HEK293 (cell line): ENCODE data around the gene STUM.
A peak's percentile ranks its signal among the peaks of the same experiment; 100 is the strongest.

Experiments used
- GLI4 ChIP-seq: fragments of 450-650 bp; formaldehyde crosslinking; IDR thresholded peaks from 2 replicates; pipeline ENCODE4 v1.5.1; 2016; ENCODE audit warnings: missing biosample characterization, missing genetic modification characterization
- KLF16 ChIP-seq: fragments of 450-650 bp; formaldehyde crosslinking; IDR thresholded peaks from 2 replicates; pipeline ENCODE4 v1.5.1; 2017; ENCODE audit warnings: missing biosample characterization, missing genetic modification characterization
- OVOL3 ChIP-seq: fragments of 450-650 bp; formaldehyde crosslinking; IDR thresholded peaks from 2 replicates; pipeline ENCODE4 v1.5.1; 2016; ENCODE audit warnings: missing biosample characterization, missing genetic modification characterization
- ZBTB21 ChIP-seq: fragments of 450-650 bp; formaldehyde crosslinking; IDR thresholded peaks from 2 replicates; pipeline ENCODE4 v1.5.1; 2017; ENCODE audit warnings: missing biosample characterization, missing genetic modification characterization
- ZFHX2 ChIP-seq: fragments of 450-650 bp; formaldehyde crosslinking; conservative IDR thresholded peaks from 2 replicates; pipeline ENCODE4 v1.5.1; 2016; ENCODE audit warnings: missing biosample characterization, missing genetic modification characterization
- ZFP69B ChIP-seq: fragments of 450-650 bp; formaldehyde crosslinking; IDR thresholded peaks from 2 replicates; pipeline ENCODE4 v1.5.1; 2016; ENCODE audit warnings: missing biosample characterization, missing genetic modification characterization
- ZNF10 ChIP-seq: fragments of 450-650 bp; formaldehyde crosslinking; IDR thresholded peaks from 2 replicates; pipeline ENCODE4 v1.5.1; 2017; ENCODE audit warnings: missing biosample characterization, missing genetic modification characterization
- ZNF140 ChIP-seq: fragments of 450-650 bp; formaldehyde crosslinking; IDR thresholded peaks from 2 replicates; pipeline ENCODE4 v1.5.1; 2016; ENCODE audit warnings: missing biosample characterization, missing genetic modification characterization
- ZNF202 ChIP-seq: fragments of 450-650 bp; formaldehyde crosslinking; IDR thresholded peaks from 2 replicates; pipeline ENCODE4 v1.5.1; 2016; ENCODE audit warnings: missing biosample characterization, missing genetic modification characterization, borderline replicate concordance
- ZNF23 ChIP-seq: fragments of 450-650 bp; formaldehyde crosslinking; IDR thresholded peaks from 2 replicates; pipeline ENCODE4 v1.5.1; 2016; ENCODE audit warnings: missing biosample characterization, missing genetic modification characterization, borderline replicate concordance
- ZNF274 ChIP-seq, 2 experiments: fragments of 200-500 bp in 1 of 2; fragments of 450-650 bp in 1 of 2; sonication (Bioruptor generic) in 1 of 2; formaldehyde crosslinking in 1 of 2; IDR thresholded peaks; 2 replicates each; pipeline versions ENCODE4 v1.5.1 to v1.6.1; 2014 to 2016; ENCODE audit warnings: borderline replicate concordance in 1 of 2, inconsistent platforms in 1 of 2, low read length in 1 of 2, missing biosample characterization in 1 of 2, missing genetic modification characterization in 1 of 2
- ZNF302 ChIP-seq: fragments of 450-650 bp; formaldehyde crosslinking; IDR thresholded peaks from 2 replicates; pipeline ENCODE4 v1.5.1; 2016; ENCODE audit warnings: missing biosample characterization, missing genetic modification characterization, low read depth
- ZNF426 ChIP-seq: fragments of 450-650 bp; formaldehyde crosslinking; IDR thresholded peaks from 2 replicates; pipeline ENCODE4 v1.5.1; 2017; ENCODE audit warnings: missing biosample characterization, missing genetic modification characterization, mild to moderate bottlenecking, inconsistent platforms, moderate library complexity
- ZNF473 ChIP-seq: fragments of 450-650 bp; formaldehyde crosslinking; IDR thresholded peaks from 2 replicates; pipeline ENCODE4 v1.5.1; 2017; ENCODE audit warnings: missing biosample characterization, missing genetic modification characterization
- ZNF510 ChIP-seq: fragments of 450-650 bp; formaldehyde crosslinking; IDR thresholded peaks from 2 replicates; pipeline ENCODE4 v1.5.1; 2018; ENCODE audit warnings: mild to moderate bottlenecking, missing genetic modification characterization, missing biosample characterization; ENCODE audit not compliant: insufficient replicate concordance
- ZNF529 ChIP-seq: fragments of 450-650 bp; formaldehyde crosslinking; IDR thresholded peaks from 2 replicates; pipeline ENCODE4 v1.5.1; 2017; ENCODE audit warnings: missing genetic modification characterization, missing biosample characterization; ENCODE audit not compliant: insufficient replicate concordance
- ZNF549 ChIP-seq: fragments of 450-650 bp; IDR thresholded peaks from 2 replicates; pipeline ENCODE4 v1.5.1; 2018; ENCODE audit warnings: missing biosample characterization, missing genetic modification characterization, mild to moderate bottlenecking, inconsistent platforms, moderate library complexity
- ZNF555 ChIP-seq: fragments of 450-650 bp; formaldehyde crosslinking; conservative IDR thresholded peaks from 2 replicates; pipeline ENCODE4 v1.5.1; 2017; ENCODE audit warnings: missing biosample characterization, mild to moderate bottlenecking, missing genetic modification characterization, inconsistent platforms
- ZNF561 ChIP-seq: fragments of 450-650 bp; IDR thresholded peaks from 2 replicates; pipeline ENCODE4 v1.5.1; 2018; ENCODE audit warnings: missing biosample characterization, missing genetic modification characterization, borderline replicate concordance
- ZNF571 ChIP-seq: fragments of 450-650 bp; formaldehyde crosslinking; IDR thresholded peaks from 2 replicates; pipeline ENCODE4 v1.5.0; 2017; ENCODE audit warnings: missing biosample characterization, missing genetic modification characterization
- ZNF791 ChIP-seq: fragments of 450-650 bp; formaldehyde crosslinking; IDR thresholded peaks from 2 replicates; pipeline ENCODE4 v1.5.1; 2016; ENCODE audit warnings: missing biosample characterization, missing genetic modification characterization
- ZNF792 ChIP-seq: fragments of 450-650 bp; formaldehyde crosslinking; IDR thresholded peaks from 2 replicates; pipeline ENCODE4 v1.5.1; 2016; ENCODE audit warnings: missing biosample characterization, missing genetic modification characterization
- ZSCAN16 ChIP-seq: fragments of 450-650 bp; formaldehyde crosslinking; IDR thresholded peaks from 2 replicates; pipeline ENCODE4 v1.5.1; 2016; ENCODE audit warnings: missing biosample characterization, missing genetic modification characterization
- TF ChIP-seq, protein P1 (sequence below): fragments of 450-650 bp; formaldehyde crosslinking; IDR thresholded peaks from 2 replicates; pipeline ENCODE4 v1.5.1; 2017; ENCODE audit warnings: missing biosample characterization, mild to moderate bottlenecking, missing genetic modification characterization, moderate library complexity
- TF ChIP-seq, protein P2 (sequence below): fragments of 450-650 bp; formaldehyde crosslinking; IDR thresholded peaks from 2 replicates; pipeline ENCODE4 v1.5.0; 2017; ENCODE audit warnings: missing biosample characterization, missing genetic modification characterization, borderline replicate concordance
- TF ChIP-seq, protein P3 (sequence below): fragments of 450-650 bp; formaldehyde crosslinking; conservative IDR thresholded peaks from 2 replicates; pipeline ENCODE4 v1.5.1; 2016; ENCODE audit warnings: low read depth, missing biosample characterization, missing genetic modification characterization
- TF ChIP-seq, protein P4 (sequence below): fragments of 450-650 bp; formaldehyde crosslinking; IDR thresholded peaks from 2 replicates; pipeline ENCODE4 v1.5.1; 2016; ENCODE audit warnings: missing biosample characterization, missing genetic modification characterization
- TF ChIP-seq, protein P5 (sequence below): sonication (generic); formaldehyde crosslinking; IDR thresholded peaks from 2 replicates; pipeline ENCODE4 v1.8.1; 2022; ENCODE audit warnings: mild to moderate bottlenecking, moderate library complexity, missing genetic modification reagents

STUM gene

DNA sequence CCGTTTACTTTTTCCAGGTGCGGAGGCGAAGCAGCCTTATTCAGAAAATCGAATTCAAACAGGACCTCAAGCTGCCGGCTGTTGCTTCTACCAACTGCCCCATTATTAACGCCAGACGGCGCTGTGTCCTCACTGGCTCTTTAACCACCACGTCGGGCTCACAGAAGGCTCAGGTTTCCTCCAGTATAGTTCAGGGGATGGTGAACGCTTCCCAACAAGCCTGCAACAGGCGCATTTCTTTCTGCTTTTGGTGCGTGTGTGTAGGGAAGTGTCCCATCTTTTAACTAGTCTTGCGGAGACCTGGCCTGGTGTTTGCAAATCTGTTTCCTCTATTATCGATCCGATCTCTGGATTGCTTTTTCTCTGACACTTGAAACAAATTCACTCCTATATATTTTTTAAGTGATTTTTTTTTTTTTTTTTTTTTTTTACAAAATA lies 791 bp upstream of the STUM start (continued):
- TF ChIP-seq ZNF140 (tag by site-specific recombination) (no peak), ZNF561 (tag by site-specific recombination) (no peak; the same call in 1 of the 2 replicates), ZBTB21 (no peak), ZNF791 (tag by site-specific recombination) (no peak), ZNF555 (tag by site-specific recombination) (no peak), ZFP69B (0 out of 2 replicates have a peak, but pooled peaks have one; percentile 59), ZNF274 (IDR thresholded peaks at IDR 0.05; ENCODE audit: low read length) (no peak), ZNF274 (tag by site-specific recombination; IDR thresholded peaks at IDR 0.05; ENCODE audit: borderline replicate concordance) (no peak), ZNF202 (tag by site-specific recombination) (no peak), ZNF529 (tag by site-specific recombination) (no peak), ZNF473 (tag by site-specific recombination) (no peak), ZNF10 (tag by site-specific recombination) (peak; percentile 74), ZNF549 (no peak), ZFHX2 (tag by site-specific recombination) (peak; percentile 14; the same call in 1 of the 2 replicates), ZNF571 (tag by site-specific recombination) (no peak), ZNF510 (tag by site-specific recombination) (no peak), GLI4 (no peak), ZSCAN16 (tag by site-specific recombination) (no peak), ZNF792 (tag by site-specific recombination) (no peak), OVOL3 (tag by site-specific recombination) (no peak), ZNF426 (no peak), ZNF23 (tag by site-specific recombination) (no peak), KLF16 (tag by site-specific recombination) (peak; percentile 49; the same call in 1 of the 2 replicates), ZNF302 (tag by site-specific recombination) (no peak)
- TF ChIP-seq, protein P1, sequence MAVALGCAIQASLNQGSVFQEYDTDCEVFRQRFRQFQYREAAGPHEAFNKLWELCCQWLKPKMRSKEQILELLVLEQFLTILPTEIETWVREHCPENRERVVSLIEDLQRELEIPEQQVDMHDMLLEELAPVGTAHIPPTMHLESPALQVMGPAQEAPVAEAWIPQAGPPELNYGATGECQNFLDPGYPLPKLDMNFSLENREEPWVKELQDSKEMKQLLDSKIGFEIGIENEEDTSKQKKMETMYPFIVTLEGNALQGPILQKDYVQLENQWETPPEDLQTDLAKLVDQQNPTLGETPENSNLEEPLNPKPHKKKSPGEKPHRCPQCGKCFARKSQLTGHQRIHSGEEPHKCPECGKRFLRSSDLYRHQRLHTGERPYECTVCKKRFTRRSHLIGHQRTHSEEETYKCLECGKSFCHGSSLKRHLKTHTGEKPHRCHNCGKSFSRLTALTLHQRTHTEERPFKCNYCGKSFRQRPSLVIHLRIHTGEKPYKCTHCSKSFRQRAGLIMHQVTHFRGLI (tag by site-specific recombination) = no peak
- TF ChIP-seq, protein P2, sequence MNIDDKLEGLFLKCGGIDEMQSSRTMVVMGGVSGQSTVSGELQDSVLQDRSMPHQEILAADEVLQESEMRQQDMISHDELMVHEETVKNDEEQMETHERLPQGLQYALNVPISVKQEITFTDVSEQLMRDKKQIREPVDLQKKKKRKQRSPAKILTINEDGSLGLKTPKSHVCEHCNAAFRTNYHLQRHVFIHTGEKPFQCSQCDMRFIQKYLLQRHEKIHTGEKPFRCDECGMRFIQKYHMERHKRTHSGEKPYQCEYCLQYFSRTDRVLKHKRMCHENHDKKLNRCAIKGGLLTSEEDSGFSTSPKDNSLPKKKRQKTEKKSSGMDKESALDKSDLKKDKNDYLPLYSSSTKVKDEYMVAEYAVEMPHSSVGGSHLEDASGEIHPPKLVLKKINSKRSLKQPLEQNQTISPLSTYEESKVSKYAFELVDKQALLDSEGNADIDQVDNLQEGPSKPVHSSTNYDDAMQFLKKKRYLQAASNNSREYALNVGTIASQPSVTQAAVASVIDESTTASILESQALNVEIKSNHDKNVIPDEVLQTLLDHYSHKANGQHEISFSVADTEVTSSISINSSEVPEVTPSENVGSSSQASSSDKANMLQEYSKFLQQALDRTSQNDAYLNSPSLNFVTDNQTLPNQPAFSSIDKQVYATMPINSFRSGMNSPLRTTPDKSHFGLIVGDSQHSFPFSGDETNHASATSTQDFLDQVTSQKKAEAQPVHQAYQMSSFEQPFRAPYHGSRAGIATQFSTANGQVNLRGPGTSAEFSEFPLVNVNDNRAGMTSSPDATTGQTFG = no peak
- TF ChIP-seq, protein P3, sequence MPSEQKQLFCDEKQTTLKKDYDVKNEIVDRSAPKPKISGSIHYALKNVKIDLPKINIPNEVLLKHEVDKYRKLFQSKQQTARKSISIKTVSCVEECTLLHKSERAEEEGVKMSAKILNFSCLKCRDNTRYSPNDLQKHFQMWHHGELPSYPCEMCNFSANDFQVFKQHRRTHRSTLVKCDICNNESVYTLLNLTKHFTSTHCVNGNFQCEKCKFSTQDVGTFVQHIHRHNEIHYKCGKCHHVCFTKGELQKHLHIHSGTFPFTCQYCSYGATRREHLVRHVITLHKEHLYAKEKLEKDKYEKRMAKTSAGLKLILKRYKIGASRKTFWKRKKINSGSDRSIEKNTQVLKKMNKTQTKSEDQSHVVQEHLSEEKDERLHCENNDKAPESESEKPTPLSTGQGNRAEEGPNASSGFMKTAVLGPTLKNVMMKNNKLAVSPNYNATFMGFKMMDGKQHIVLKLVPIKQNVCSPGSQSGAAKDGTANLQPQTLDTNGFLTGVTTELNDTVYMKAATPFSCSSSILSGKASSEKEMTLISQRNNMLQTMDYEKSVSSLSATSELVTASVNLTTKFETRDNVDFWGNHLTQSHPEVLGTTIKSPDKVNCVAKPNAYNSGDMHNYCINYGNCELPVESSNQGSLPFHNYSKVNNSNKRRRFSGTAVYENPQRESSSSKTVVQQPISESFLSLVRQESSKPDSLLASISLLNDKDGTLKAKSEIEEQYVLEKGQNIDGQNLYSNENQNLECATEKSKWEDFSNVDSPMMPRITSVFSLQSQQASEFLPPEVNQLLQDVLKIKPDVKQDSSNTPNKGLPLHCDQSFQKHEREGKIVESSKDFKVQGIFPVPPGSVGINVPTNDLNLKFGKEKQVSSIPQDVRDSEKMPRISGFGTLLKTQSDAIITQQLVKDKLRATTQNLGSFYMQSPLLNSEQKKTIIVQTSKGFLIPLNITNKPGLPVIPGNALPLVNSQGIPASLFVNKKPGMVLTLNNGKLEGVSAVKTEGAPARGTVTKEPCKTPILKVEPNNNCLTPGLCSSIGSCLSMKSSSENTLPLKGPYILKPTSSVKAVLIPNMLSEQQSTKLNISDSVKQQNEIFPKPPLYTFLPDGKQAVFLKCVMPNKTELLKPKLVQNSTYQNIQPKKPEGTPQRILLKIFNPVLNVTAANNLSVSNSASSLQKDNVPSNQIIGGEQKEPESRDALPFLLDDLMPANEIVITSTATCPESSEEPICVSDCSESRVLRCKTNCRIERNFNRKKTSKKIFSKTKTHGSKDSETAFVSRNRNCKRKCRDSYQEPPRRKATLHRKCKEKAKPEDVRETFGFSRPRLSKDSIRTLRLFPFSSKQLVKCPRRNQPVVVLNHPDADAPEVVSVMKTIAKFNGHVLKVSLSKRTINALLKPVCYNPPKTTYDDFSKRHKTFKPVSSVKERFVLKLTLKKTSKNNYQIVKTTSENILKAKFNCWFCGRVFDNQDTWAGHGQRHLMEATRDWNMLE (tag by site-specific recombination) = no peak
- TF ChIP-seq, protein P4, sequence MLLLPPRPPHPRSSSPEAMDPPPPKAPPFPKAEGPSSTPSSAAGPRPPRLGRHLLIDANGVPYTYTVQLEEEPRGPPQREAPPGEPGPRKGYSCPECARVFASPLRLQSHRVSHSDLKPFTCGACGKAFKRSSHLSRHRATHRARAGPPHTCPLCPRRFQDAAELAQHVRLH = 0 out of 2 replicates have a peak, but pooled peaks have one; percentile 32
- TF ChIP-seq, protein P5, sequence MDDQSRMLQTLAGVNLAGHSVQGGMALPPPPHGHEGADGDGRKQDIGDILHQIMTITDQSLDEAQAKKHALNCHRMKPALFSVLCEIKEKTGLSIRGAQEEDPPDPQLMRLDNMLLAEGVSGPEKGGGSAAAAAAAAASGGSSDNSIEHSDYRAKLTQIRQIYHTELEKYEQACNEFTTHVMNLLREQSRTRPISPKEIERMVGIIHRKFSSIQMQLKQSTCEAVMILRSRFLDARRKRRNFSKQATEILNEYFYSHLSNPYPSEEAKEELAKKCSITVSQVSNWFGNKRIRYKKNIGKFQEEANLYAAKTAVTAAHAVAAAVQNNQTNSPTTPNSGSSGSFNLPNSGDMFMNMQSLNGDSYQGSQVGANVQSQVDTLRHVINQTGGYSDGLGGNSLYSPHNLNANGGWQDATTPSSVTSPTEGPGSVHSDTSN (CRISPR knock-in tag) = no peak
